ENCODE measurements around the gene GLIS1.

GRCh38 chr1:53575141-53575954 is 163.6 kb downstream of the GLIS1 start:
- TF ChIP-seq EZH2 (IDR thresholded peaks at IDR 0.05; ENCODE audit: borderline replicate concordance) = no peak
- no peak for TF ChIP-seq CTCF (IDR thresholded peaks at IDR 0.05; ENCODE audit: poor library complexity)
